ENCODE results near the gene RNF31.
A peak's percentile ranks its signal among the peaks of the same experiment; 100 is the strongest.
"Not testable (repeated sequence)": the region's sequence is repeated elsewhere in the genome, so short reads cannot be mapped to it uniquely, and the experiment has no call there.

The RNF31 gene
- 1.3 to 2.1 reads per million in 2 experiments for total RNA-seq

- peak; percentile 96 for DNase-seq (ENCODE audit: low read depth)
Observed at GRCh38 chr14:24146978-24147760, at the start of gene RNF31. Gene RNF31 (plus strand): TSS chr14:24147498. CDS start chr14:24147699, 201 bp downstream.

- no peak for DNase-seq (ENCODE audit: low read depth)
Observed at GRCh38 chr14:24098229-24098926, 48.9 kb upstream of the RNF31 start.

- no peak for DNase-seq (ENCODE audit: low read depth)
Observed at GRCh38 chr14:24098927-24099813, 48.1 kb upstream of the RNF31 start.

GRCh38 chr14:24100197-24100981 lies 46.9 kb upstream of the RNF31 start:
- no peak for DNase-seq (ENCODE audit: low read depth)

- no peak for DNase-seq (ENCODE audit: low read depth)
Observed at GRCh38 chr14:24100982-24101494, 46.3 kb upstream of the RNF31 start.

- no peak for DNase-seq (ENCODE audit: low read depth)
Observed at GRCh38 chr14:24102357-24103048, 44.8 kb upstream of the RNF31 start.

GRCh38 chr14:24103451-24103850 lies 43.8 kb upstream of the RNF31 start:
- DNase-seq (ENCODE audit: low read depth): no peak

GRCh38 chr14:24105609-24106239 lies 41.6 kb upstream of the RNF31 start:
- not testable (repeated sequence) for DNase-seq (ENCODE audit: low read depth)

- DNase-seq (ENCODE audit: low read depth): no peak
Observed at GRCh38 chr14:24106672-24107271, 40.5 kb upstream of the RNF31 start.

- no peak for DNase-seq (ENCODE audit: low read depth)
Observed at GRCh38 chr14:24108336-24108874, 38.9 kb upstream of the RNF31 start.

- DNase-seq (ENCODE audit: low read depth): no peak
Observed at GRCh38 chr14:24110060-24110459, 37.2 kb upstream of the RNF31 start.

GRCh38 chr14:24110523-24110922 lies 36.8 kb upstream of the RNF31 start:
- no peak for DNase-seq (ENCODE audit: low read depth)

GRCh38 chr14:24113379-24113800 lies 33.9 kb upstream of the RNF31 start:
- DNase-seq (ENCODE audit: low read depth): no peak

GRCh38 chr14:24113801-24114531 lies 33.3 kb upstream of the RNF31 start:
- DNase-seq (ENCODE audit: low read depth): peak; percentile 67

GRCh38 chr14:24114532-24115421 lies 32.5 kb upstream of the RNF31 start, which contains the start of the genes DCAF11 and NRL:
Gene DCAF11 (plus strand): TSS chr14:24114777. CDS start chr14:24115595, 818 bp downstream.
Gene NRL (minus strand): TSS chr14:24114949. CDS start chr14:24082848, 32,101 bp downstream.
- peak; percentile 97 for DNase-seq (ENCODE audit: low read depth)

GRCh38 chr14:24115422-24116127 lies 31.7 kb upstream of the RNF31 start:
- no peak for DNase-seq (ENCODE audit: low read depth)

Data from T follicular helper cell (primary cell).